HG02759 (cell line): ENCODE data around the gene CTBP1.

ENCODE experiments used
- ATAC-seq: cut with Tn5 transposase; IDR thresholded peaks from one replicate; pipeline ENCODE4 v1.9.1; 2021; ENCODE audit warnings: mild to moderate bottlenecking, moderate library complexity; ENCODE audit not compliant: unreplicated experiment

Gene CTBP1

DNA sequence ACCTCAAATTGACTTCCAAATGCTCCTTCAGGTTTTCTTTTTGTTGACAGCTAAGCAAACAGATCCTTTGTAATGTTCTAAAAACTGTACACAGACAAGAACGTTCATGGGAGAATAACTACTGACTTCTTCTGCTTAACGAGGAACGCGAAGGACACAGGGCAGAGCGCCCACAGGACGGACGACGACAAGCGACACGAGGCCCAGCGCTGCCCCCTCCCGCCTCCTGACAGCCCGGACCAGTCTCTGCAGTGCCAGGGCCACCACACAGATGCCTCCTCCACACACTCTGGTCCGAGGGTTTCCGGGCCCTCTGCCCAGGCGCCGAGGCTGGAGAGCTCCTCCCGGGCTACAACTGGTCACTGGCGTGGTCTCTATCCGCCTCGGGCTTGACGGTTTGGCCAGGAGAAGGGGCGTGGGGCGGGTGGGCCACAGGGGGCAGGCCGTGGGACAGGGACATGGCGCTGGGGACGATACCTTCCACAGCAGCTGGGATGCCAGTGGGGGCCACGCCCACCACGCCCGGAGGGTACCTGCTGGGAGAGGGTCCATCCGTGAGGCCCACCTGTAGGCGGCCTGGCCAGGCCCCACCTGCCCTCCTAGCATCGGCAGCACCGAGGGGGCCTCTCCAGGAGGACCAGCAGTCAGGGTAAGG, 36.9 kb downstream of the CTBP1 start:
- no peak for ATAC-seq

DNA sequence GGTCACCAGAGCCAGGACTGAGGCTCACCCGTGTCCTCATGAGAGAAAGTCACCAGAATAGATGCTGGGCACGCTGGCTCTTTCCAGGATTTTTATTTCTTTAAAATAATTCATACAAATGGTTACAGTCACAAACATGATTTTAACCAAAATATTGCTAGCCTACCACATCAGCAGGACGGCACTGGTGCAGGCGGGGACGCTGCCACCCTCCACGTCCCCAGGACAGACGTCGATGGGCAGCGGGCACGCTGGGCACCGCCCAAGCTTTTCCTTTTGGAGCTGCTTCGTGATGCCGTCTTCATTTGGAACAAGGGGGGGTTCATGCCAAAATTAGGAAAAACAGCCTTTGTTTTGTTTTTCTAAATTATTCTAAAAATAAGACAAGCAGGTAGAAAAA, 37.6 kb downstream of the CTBP1 start:
- no peak for ATAC-seq

DNA sequence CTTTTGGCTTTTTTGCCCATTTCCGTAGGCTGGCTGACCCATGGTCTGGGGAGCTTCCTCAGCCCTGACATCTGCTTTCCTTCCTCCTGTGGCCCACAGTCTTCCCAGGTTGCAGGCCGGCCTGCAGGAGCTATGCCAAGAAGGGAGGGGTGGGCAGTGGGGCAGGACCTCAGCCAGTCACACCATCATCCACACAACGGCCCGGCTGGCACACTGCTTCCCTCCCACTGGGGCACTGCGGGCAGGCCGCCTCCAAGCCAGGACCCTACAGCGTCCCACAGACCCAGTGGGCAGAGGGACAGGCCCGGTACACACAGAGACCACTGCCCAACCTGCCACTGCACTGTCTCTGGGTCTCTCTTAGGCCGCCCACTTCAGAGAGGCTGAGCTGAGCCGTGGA, 38.0 kb downstream of the CTBP1 start:
- no peak for ATAC-seq

DNA sequence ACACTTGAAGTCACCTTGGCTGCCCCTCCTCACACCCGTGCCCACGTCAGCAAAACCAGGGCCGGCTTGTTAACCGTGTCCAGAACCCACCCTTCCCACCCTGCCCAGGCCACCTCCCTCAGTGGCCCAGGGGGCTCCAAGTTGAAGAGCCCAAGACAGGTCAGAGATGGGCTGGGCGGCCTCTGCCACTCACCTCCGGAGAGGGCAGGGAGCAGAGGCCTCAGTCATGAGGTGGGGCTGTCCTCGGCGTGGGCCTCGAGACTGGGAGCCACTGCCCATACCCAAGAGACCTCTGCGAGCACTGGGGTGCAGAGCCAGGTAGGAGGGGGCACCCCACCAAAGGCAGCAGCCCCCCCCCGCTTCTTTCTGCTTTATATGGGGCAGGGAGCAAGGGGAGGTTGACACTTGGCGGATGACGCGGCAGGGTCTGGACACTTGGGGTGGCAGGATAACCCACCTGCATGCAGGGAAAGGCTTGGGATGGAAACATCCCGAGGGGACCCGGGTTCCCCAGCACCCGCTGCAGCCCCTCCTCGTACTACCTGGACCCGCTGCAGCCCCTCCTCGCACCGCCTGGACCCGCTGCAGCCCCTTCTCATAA, 38.6 kb downstream of the CTBP1 start:
- no peak for ATAC-seq

DNA sequence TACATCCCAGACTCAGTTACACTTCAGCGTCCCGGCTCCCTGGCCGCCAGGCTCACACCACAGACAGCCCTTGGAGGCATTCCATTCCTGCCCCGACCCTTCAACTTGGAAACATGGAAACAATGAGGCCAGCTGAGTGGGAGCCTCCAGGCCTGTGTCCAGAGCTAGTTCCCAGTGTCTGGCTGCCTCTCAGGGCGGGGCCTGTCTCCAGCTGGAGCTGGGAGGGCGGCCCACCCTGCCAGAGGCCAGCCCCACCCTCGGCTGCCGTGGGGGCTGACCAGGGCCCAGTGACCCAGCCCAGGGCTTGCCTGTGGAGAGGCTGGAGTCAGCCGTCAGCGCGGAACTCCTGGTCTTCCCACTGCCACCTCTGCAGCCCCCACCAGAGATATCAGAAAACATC, 39.1 kb downstream of the CTBP1 start:
- no peak for ATAC-seq

DNA sequence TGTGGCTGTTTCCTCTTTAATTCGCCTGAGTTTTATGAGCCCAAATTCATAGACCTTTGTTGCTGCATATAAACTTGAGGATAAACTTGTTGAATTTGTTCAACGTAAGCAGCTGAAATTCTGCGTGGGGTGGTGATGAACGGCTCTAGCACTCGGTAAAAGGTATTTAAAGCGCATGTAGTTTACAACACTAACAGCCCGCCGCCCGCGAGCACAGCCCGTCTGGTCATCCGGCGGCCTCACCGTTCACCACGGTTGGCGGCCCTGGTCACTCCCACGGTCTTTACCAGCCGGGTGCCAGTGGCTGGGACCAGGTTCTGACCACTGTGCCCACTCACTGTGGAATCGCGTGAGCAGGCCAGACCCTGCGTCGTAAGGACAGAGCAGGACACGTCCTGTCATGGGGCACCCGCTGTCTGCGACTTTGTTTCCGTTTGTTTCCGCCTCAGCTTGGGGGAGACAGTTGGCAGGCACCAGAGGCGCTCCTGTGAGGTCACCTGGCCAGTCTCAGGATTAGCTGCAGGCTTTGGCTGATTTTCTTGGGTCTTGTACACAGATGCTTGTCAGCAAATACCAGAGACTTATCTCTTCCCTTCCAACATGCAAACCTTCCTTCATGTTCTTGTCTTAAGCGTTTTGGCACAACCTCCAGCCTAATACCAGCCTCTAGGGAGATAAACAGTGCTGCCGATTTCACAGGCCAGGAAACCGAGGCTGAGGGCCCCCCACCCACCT, 39.8 kb downstream of the CTBP1 start:
- no peak for ATAC-seq

DNA sequence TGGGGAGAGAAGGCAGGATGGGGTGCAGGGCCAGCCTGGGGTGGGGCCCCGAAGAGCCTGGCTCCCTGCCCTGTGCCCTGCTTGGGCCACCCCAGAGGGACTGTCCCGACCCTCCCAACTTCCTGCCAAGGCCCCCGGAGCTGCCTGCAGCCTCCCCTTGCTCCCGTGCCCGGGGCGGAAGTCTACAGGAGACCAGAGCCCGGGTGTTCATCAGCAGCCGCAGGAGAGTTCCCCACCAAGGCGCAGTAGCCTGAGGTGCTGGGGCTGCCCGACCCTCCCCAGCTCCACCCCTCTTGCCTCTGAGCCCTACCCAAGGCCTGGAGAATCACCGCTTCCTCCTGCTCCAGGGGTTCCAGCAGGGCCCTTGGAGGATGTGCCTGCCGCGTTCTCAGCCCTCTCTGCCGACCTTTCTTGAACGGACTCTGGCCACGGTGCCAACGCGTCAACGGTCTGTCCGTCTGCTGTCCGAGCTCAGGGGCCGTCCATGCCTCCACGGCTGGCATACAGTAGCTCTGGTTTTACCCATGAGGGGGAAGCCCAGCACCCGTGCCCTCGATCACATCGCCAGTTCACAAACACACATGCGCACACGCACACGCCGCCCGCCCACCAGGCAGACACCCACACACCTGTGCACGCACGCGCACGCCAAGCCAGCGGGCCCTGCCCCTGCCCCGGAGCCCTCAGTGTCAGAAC, 40.5 kb downstream of the CTBP1 start:
- no peak for ATAC-seq

DNA sequence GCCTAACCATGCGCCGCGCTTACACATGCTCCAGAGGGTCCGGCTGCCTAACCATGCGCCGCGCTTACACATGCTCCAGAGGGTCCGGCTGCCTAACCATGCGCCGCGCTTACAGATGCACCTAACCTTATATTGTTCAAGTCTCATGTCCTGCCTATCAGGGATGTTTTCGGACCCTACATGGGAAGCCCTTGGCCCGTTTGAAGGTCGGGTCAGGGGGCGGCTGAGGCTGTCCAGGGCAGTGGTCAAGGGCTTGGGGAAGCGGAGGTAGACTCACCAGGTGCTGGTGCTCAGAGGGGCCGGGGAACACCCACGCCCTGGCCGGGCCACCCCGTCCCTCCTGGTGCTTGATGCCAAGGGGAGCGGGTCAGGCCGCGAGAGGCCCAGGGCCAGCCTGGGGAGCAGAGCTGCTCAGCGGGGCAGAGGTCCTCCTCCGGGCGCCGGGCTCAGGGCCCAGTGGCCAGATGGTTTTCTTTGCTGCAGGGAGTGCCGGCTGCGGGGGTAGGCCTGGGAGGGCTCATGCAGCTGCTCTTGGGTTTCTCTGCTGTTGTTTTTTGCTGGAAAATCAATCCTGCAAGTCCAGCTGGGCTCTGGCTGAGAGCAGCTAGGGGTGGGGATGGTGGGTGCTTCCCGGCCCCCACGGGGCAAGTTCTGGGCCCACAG, 41.2 kb downstream of the CTBP1 start:
- ATAC-seq, result no peak

DNA sequence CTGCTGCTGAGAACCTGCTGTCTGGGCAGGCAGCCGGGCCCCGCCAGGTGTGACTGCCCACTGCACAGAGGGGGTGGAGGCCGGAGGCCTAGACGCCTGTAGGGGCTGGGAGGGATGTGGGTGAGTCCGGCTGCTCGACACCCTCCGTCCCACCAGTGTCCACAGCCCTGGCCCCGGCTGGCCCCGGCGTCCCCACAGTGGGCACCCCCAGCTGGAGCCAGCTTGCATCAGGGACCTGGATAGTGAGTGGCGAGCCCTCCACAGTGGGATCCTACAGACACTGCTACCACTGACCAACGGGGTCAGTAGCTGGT, 41.8 kb downstream of the CTBP1 start:
- no peak for ATAC-seq

DNA sequence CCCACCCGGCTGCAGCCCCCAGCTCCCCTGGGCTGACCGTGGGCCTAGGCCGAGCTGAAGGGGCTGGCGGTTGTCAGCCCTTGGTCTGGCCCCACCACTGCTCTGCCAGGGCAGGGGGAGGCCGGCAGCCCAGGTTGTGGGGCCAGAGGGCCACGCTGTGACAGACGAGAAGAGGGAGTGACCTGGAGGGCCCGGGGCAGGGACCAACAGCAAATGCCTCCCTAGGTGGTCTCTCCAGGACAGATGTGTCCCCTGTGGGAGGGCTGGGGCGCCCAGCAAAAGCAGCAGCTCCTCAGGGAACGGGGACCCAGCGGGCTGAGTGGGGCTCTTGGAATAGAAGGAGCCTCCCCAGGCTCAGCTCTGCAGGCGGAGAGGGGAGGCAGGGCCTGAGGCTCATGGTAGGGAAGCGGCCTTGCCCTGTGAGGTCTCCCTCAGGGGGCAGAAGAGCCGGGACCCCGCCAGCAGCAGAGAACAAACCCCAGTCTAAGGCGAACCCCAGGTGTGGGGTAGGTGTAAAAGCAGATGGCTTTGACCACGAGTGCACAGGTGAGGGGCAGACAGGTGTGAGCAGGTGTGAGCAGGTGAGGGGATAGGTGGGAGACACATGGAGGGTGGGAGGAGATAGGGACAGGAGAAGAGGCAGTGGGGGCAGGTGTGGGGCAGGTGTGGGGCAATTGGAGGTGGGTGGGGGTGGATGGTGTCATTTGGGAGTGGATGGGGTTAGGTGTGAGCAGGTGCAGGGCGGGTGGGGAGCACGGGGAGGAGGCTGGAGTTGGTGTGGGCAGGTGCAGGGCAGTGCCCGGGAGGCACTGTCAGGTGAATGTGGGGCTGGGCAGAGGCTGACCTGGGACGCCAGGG, 42.4 kb downstream of the CTBP1 start:
- ATAC-seq, result no peak

DNA sequence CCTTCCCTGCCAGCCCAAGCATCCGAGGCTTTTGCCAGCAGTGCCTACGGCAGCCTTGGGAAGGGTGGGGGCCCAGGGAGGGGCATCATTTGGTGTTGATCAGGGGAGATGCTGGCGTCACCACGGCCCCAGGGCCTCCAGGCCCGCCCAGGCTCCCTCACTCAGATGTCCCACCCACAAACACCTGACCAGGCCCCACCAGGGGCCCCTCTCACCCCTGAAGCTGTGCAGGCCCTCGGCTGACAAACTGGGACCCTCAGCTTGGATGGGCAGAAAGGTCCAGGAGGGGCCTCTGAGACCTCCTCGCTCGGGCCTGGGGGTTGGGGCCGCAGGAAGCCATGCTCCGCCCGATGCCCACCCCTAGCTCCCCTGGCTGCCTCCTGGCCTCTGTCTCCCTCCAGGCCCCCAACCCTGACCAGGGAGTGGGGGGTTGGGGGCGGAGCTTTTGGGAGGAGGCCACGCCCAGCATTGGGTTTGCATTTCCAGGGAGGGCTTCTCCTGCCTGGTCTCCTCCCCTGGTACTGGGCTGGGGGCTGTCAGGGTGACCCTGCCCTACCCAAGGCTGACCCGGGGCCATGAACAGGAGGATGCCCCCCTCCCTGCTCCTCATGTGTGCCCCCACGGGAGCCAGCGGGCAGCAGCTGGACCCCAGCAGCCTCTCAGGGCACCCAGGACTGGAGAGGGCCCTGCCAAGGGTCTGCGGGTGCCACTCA, 43.2 kb downstream of the CTBP1 start:
- no peak for ATAC-seq

DNA sequence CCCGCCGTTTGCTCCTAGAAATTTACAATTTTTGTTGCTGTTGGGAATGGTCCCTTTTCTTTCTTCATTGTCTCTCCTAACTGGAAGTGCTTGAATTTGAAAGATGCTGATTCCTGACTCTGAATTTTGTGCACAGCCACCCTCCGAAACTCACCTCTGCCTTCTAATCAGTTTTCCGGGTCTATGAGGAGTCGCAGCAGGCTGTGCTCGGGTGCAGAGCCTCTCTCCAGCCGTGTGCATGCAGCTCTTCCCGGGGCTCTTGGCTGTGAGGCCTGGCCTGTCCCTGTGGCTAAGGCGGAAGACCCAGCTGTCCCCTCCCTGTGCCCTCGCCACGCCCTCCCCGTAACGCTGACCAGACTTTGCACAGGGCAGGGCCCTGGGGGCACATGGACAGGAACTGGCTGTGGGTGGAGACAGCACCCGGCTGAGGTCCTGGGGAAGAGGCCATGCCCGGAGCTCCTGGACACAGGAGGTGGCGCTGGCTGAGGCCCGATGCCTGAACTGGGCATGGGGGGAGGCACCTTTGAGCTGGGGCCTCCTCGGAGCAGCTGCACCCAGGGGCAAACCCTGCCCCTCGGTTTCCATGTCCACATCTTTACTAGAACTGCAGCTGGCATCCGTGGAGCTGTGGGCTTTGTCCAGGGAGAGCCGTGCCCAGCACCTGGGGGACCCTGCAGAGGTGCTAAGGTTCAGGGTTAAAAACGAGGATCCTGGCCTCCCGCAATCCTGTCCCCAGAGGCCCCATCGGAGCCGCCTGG, 43.9 kb downstream of the CTBP1 start:
- no peak for ATAC-seq

DNA sequence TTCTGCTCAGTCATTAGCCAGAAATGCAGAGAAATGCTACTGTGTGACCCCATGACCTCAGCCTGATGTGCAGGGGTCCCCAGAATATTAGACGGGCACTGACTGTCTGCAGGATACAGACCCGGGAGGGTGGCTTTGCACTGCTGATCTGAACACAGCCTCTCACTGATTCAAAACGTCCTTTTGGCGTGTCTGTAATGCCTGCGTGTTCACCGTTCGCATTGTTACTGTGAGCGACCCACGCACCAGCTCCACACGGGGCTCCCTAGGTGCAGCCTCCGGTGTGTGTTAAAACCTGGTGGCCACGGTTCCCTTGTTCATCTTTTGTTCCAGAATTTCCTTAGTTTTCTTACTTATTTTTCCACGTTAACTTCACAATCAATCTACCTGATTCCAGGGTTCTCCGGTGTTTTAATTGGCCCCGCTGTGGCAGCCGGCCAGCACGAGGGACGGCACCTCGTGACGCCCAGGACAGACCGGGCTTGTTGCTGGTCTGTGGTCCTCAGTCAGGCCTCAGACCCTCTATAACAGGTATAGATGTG, 44.6 kb downstream of the CTBP1 start:
- ATAC-seq, result no peak

DNA sequence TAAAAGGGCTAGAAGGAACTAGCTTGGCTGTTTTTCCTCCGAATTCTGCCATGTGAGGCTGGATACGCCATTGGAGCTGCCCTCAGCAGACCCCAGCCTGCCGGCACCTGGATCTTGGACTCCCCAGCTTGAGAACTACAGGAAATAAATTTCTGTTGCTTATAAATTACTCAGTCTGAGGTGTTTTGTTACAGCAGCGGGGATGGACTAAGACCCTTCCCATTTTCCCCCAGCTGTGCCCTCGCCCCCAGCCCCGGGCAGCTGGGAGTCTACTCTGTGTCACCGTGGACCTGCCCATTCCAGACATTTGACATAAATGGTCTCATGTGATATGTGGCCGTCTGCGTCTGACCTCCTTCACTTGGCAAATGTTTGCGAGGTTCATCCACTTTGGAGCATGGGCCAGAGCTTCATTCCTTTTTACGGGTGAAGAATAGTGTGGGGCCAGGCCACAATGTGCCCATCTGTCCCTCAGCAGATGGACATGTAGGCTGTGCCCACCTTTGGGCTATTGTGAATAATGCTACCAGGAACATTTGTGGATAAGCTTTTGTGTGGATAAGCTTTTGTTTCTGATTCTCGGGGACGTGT, 45.8 kb downstream of the CTBP1 start:
- no peak for ATAC-seq

DNA sequence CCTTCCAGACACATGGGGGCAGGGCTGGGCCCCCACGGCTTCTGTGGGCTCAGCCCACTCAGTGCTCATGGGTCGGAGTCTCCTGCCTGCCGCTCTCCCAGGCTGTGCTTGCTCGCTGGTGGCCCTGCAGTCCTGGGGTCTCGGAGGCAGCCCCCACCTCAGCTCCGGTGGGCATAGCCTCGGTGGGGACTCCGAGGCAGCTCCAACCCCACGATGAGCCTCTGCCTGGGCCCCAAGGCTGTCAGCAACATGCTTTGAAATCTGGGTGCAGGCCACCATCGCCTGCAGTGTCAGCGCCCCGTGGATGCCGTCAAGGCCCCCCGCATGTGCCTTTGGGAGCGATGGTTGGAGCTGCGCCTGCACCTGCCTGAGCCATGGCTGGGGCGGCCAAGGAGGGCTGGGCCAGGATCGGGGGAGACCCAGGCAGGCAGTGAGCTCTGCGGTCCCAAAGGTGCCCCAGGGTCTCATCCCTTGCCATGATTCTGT, 46.4 kb downstream of the CTBP1 start:
- ATAC-seq, result no peak

DNA sequence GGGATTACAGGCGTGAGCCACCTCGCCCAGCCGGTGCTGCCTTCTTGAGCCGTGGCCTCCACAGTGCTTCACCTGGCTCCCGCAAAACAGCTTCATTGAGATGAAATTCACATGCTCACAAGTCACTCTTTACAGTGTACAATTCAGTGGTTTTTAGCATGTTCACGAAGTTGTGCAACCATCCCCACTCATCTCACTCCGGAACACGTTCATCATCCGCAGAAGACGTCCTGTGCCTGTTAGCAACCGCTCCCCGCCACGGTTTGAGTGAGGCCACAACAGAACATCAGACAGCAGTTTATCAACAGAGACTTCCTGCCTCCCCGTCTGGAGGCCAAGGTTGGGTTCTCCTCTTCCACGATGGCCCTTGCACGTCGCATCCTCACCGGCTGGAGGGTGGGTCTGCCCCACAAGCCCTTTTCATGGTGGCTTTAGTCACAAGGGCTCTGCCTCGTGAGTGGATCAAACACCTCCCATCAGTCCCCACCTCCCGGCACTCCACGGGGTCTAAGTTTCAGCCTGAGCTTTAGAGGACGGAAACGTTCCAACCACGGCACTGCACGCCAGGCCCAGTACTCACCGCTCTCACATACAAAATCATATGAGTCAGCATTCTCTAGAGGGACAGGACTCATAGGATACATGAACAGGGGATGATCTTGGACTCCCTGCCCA, 46.9 kb downstream of the CTBP1 start:
- peak; percentile 28 for ATAC-seq

DNA sequence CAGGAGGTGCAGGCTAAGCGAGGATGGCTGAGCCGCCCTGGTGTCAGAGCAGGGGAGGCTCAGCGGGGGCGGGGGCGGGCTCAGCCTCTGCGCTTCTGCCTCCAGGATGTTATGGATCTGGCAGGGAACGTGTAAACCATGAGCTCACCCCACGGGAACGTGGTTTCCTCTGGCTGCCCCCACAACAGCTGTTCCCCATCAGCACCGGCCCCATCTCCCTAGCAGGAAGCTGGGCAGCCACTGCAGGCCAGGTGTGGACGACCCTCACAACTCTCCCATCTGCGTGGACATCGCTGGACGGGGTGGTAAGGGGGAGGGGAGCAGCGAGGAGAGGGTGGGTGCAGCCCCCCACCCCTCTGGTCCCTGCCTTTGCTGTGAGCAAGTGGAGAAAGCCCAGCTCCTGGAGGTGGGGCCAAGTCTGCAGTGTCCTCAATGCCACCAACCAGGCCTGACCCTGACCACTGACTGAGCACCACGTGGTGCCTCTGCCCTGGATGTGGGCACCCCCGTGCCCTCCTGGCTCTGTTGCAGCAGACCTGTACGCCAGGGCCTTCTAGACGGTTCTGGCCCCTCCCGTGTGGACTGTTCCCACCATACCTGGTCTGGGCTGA, 48.4 kb downstream of the CTBP1 start:
- ATAC-seq, result peak; percentile 1
